ENCODE data around the gene ARMC7. TPM values are rescaled to one million over a fixed set of nuclear protein-coding genes. Genes with fewer than 3 reads are reported as not detected.

ARMC7 gene
- total RNA-seq, 1 donor from 2014 or later: 15.6 TPM

- Mint-ChIP-seq H3K9me3 (no peaks in the 10 kb centered on the region), H3K36me3 (ENCODE audit: low read depth) (no peaks in the 10 kb centered on the region), H3K4me3 (no peak overlapping the region), H3K27ac (ENCODE audit: unreplicated experiment) (no peak overlapping the region), H3K4me1 (no peaks in the 10 kb centered on the region), H3K27me3 (ENCODE audit: low read depth) (no peaks in the 10 kb centered on the region)
- TF ChIP-seq CTCF (conservative IDR thresholded peaks at IDR 0.05): no peak
- DNase-seq (ENCODE audit: low read depth, low spot score): no peak
These were observed 10.9 kb upstream of the ARMC7 start for GRCh38 chr17:75098861-75099260.

GRCh38 chr17:75099881-75100595 is 9.7 kb upstream of the ARMC7 start:
- no peaks in the 10 kb centered on the region for H3K9me3 Mint-ChIP-seq
- H3K4me3 Mint-ChIP-seq: no peak overlapping the region
- H3K4me1 Mint-ChIP-seq: no peaks in the 10 kb centered on the region
- DNase-seq (ENCODE audit: low read depth, low spot score): no peak
- H3K27me3 Mint-ChIP-seq (ENCODE audit: low read depth): no peaks in the 10 kb centered on the region
- no peaks in the 10 kb centered on the region for H3K36me3 Mint-ChIP-seq (ENCODE audit: low read depth)
- no peak overlapping the region for H3K27ac Mint-ChIP-seq (ENCODE audit: unreplicated experiment)
- no peak for TF ChIP-seq CTCF (conservative IDR thresholded peaks at IDR 0.05)

- H3K4me3 Mint-ChIP-seq: peak overlapping the region; percentile 5
- no peaks in the 10 kb centered on the region for H3K9me3 Mint-ChIP-seq
- H3K27ac Mint-ChIP-seq (ENCODE audit: unreplicated experiment): peak overlapping the region; percentile 4
- H3K4me1 Mint-ChIP-seq: peaks cover 5% of the 10 kb centered on the region
- no peaks in the 10 kb centered on the region for H3K27me3 Mint-ChIP-seq (ENCODE audit: low read depth)
- no peak for TF ChIP-seq CTCF (conservative IDR thresholded peaks at IDR 0.05)
- no peak for DNase-seq (ENCODE audit: low read depth, low spot score)
- no peaks in the 10 kb centered on the region for H3K36me3 Mint-ChIP-seq (ENCODE audit: low read depth)
These were observed 7.4 kb upstream of the ARMC7 start for GRCh38 chr17:75102385-75102821.

- no peak for TF ChIP-seq CTCF (conservative IDR thresholded peaks at IDR 0.05)
- no peak for DNase-seq (ENCODE audit: low read depth, low spot score)
- H3K4me1 Mint-ChIP-seq: peaks cover 5% of the 10 kb centered on the region
- no peaks in the 10 kb centered on the region for H3K9me3 Mint-ChIP-seq
- peaks cover 2% of the 10 kb centered on the region for H3K27me3 Mint-ChIP-seq (ENCODE audit: low read depth)
- H3K27ac Mint-ChIP-seq (ENCODE audit: unreplicated experiment): no peak overlapping the region
- no peak overlapping the region for H3K4me3 Mint-ChIP-seq
- no peaks in the 10 kb centered on the region for H3K36me3 Mint-ChIP-seq (ENCODE audit: low read depth)
These were observed 5.9 kb upstream of the ARMC7 start for GRCh38 chr17:75103601-75104554.

GRCh38 chr17:75105126-75106080 is 4.4 kb upstream of the ARMC7 start:
- Mint-ChIP-seq H3K4me3 (peak overlapping the region; percentile 56), H3K27me3 (ENCODE audit: low read depth) (peaks cover 2% of the 10 kb centered on the region)
- TF ChIP-seq CTCF (conservative IDR thresholded peaks at IDR 0.05): peak; percentile 70

More at GRCh38 chr17:75105126-75106080, 4.4 kb upstream of the ARMC7 start:
- H3K36me3 Mint-ChIP-seq (ENCODE audit: low read depth): no peaks in the 10 kb centered on the region
- H3K27ac Mint-ChIP-seq (ENCODE audit: unreplicated experiment): no peak overlapping the region
- DNase-seq (ENCODE audit: low read depth, low spot score): no peak
- H3K4me1 Mint-ChIP-seq: peaks cover 7% of the 10 kb centered on the region
- H3K9me3 Mint-ChIP-seq: no peaks in the 10 kb centered on the region

Measured in neural crest cell (in vitro differentiated cells).